A549 treated with Hydrocortisone at 1 μM for 4 hours (cell line): Measurements from ENCODE around the gene DBN1. TPM values are rescaled to one million over a fixed set of nuclear protein-coding genes. Genes with fewer than 3 reads are reported as not detected.

Source experiments
- total RNA-seq: library from RNA; stranded (reverse); fragments of 200-300 nt; extraction: Qiagen RNA extraction; gene quantifications from 5 replicates; pipeline ENCODE4 v1.2.3, GENCODE V29; 2022

The DBN1 gene
- total RNA-seq, result 54.3 to 70.9 TPM (median 65.2 TPM) in 5 replicates

DNA sequence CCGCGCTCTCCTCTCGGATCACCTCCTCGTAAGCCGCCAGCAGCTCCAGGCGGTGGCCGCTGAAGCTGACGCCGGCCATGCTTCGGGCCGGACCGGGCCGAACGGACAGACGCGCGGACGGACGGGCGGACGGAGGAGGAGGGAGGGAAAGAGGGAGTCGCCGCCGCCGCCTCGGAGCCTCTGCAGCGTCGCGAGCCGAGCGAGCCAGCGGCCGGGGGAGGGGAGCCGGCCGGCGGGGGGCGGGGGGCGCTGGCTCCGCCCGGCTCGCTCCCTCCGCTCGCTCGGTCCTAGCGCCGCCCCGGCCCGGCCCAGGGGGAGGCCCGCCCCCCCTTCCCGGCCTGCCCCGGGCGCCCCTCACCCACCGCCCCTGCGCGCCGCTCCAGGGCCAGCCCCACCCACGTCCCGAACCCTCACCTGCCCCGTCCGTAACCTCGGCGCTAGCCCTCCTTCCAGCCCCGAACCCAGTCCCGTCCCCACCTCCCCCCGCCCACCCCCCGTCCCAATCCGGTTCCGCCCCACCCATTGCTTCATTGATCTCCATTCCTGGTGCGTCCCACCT lies at the start of gene DBN1:
TSS of gene DBN1 (minus strand) at position 192 of the 559 bp plus-strand sequence. CDS start at position 79, 113 bp downstream.

DNA sequence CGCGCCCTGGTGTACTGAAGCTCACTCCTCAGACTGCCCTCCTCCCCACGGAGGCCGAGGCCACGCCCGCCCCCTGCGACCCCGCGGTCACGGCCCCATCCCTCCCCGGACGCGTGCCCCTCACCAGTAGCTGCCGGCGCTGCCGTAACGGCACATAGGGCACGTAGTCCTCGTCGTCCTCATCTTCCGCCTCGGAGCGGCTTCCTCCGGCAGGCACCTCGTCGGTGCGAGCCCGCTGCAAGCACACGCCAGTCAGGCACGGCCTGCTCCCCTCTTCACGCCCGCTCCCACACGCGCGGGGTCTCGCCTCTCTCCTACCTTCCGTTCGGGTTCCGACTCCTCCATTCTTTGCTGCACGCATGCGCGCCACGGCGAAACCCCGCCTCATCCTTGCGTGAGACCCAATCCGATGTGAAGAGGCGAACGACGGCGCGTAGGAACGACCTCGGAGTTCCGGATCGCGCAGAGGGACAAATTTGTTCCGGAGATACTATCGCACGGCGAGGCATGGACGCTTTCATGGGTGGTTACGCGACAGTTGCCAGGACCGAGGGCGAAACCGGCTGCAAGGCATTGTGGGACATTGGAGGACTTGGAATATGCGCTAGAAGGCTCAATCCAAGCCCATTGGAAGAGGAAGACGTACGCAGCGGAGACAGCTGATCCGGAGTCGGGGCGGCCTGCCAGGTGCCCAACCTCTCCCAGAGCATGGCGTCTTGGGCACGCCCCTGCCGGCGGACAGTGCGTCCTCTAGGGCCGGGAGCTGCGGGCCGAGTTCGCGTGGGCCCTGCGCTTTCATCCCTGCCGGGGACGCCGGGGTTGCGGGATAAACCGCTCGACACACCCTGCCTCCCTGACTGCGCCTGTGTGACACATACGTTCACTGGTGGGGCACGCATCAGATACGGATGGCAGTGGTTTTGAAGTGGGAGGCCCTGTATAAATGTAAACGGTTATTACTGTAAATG lies 43.5 kb upstream of the DBN1 start, which contains the start of gene DDX41:
TSS of gene DDX41 (minus strand) at position 361 of the 968 bp plus-strand sequence. CDS start at position 345, 16 bp downstream.

DNA sequence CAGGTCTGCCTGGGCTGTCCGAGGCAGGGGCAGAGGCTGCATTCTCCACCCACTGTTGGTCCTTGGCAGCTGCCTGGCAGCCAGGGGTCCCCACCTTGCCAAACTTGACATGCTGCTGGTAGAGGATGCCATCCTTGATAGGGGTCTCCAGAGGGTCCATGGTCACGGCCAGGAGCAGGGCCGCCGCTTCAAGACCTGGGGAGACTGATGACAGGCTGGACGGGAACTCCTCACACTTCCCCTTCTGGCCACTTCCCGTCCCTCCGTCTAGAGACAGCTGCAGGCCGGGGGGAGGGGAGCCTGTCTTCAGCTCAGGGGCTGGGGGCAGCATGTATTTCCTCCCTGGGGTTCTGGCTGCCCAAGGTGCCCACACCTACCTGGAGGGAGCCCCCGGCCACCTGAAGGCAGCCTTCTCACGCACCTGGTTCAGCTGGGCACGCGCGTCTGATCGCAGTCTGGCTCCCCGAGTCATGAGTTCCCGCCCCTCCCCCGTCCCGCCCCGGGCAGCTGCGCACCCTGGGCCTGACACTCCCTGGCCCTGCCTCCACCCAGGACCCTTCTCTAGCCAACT lies 36.0 kb upstream of the DBN1 start, which contains the start of gene DOK3:
TSS of gene DOK3 (minus strand) at position 446 of the 571 bp plus-strand sequence. CDS start at position 160, 286 bp downstream.

DNA sequence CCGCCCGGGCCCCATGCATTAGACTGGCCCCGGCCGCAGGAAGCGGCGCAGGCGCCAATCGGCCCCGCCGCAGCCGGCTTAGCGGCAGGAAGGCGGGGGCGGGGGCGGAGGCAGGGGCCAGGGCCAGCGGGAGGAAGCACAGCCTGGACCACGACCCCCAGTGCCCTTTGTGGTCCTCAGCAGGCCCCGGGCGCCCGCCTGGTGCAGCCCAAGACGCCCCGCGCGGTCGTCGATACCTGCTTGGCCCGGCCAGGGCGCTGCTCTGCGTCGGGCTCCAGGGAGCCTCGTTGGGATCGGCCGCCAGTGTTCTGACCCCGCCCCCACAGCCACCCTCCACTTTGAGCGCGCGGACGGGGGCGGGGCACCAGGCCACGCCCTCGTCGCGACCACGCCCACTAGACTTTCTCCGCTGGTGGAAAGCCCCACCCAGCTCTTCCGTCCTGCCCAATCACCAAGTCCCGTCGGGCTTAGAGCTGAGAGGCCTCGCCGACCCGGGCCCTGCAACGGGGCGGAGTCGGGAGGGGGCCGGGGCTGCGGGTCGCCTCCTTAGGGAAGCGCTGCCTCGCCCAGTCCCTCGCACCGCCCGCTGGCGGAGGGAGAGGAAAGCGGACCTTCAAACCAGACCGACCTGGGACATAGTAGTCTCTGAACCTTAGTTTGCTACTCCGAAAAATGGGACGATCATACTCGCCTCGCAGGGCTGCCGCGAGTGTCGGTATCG lies 24.0 kb upstream of the DBN1 start, which contains the start of gene PDLIM7:
TSS of gene PDLIM7 (minus strand) at position 313 of the 721 bp plus-strand sequence. CDS start 1,092 bp downstream, outside the sequence.

DNA sequence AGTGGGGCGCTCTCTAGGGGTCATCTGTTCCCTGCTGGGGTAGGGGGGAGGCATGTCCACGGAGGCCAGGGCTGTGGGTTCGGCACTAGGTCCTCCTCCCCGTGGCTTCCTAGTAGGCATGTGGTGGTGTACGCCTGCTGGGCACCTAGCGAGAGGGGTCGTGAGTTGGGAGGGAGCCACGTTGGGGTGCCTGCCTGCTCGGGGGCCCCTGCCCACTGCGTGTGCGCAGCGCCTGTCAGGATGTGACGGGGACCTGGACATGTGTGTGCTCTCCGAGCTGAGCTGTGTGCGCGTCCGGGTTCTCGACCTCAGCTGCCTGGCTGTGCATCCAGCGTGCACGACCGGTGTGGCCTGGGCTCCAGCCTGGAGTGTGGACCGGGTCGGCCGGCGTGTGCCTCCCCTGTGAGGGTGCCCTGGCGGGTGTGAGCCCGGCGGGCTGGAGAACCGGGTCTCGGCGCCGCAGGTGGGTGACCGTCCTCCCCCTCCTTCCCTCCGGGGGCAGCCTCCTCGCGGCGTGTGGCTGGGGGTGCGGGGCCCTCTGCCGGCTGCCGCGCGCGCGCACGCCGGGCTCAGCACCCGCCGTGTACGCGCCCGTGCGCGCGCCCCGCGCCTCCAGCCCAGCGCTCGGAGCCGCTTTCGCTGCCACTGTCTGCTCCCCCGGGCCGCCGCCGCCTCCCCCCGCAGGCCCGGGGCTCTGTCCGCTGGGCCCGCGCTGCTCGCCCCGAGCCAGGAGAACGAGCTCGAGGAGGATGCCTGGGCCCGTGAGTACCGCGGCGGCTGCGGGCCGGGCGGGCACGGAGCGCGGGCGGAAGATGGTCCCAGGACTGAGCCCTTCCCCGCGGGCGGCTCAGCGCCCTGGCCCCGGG lies 27.0 kb downstream of the DBN1 start, which contains the start of gene PRR7:
TSS of gene PRR7 (plus strand) at position 615 of the 866 bp plus-strand sequence. CDS start 8,254 bp downstream, outside the sequence.

DNA sequence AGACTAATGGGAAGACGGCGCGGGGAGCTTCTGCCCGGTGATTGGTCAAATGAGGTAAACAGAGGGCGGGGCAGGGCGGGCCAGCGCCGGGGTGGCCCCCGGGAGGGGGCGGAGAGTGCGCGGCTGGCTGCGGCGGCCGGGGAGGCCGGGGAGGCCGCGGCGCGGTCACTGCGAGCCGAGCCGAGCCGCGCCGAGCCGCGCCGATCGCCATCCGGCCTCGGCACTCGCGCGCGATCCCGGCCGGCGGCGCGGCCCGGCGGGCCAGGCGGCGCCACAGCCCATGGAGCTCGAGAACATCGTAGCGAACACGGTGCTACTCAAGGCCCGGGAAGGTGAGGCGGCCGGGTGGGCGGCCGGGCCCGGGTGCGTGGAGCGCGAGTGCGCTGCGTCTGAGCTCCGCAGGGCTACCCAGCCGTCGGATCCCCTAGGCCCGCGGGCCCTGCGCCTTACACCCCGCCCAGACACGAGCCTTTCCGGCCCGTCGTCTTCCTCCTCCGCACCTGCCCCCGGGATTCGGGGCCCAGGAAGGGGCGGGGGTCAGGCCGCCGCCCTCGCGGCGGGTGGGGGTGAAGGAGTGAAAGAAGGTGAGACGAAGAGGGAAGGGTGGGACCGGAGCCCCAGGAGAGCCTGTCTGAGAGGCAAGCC lies 46.7 kb downstream of the DBN1 start, which contains the start of gene GRK6:
TSS of gene GRK6 (plus strand) at position 111 of the 645 bp plus-strand sequence. CDS start at position 281, 170 bp downstream.

DNA sequence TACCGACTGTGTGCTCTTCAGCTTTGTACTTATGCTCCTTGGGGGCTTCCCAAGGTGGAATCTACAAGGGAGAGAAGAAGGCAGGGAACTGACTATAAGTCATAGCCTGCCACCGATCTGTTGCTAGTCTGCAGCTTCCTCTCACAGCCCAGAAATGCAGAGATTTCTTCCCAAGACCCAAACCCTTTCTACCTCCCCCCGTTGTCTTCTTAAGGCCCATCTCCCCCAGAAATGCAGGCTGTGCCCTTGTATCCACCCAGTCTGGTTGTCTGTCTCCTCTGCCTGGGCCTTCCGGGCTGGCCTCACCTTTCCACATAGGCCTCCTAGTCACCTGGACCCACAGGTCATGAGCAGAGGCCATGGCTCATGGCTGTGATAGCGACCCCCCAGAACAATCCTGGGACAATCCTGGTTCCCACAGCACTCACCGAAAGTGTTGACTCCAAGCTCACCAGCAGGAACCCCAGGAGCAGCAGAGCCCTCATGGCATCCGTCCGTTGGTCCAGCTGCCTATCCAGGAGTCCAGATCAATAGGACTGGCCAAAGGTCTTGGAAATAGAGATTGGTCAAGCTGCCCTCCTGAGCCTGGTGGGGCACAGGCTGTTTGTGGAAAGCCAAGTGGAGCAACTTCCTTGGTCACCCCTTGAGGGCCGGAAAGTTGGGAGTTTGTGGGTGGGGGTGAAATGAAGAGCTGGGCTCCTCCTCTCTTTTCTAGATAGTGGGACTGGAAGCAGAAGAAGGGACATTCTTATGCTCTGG lies 64.2 kb downstream of the DBN1 start, which contains the start of gene F12:
TSS of gene F12 (minus strand) at position 522 of the 759 bp plus-strand sequence. CDS start at position 485, 37 bp downstream.

Other genes starting within 250 kb of the DBN1 start
- gene RAB24, start 169.9 kb downstream of the DBN1 start, total RNA-seq, result 20.6 to 25.3 TPM (median 24.0 TPM) in 5 replicates
- gene PRELID1, start 169.8 kb downstream of the DBN1 start, total RNA-seq, result 270 to 377 TPM (median 369 TPM) in 5 replicates
- 11.9 to 20.1 TPM (median 18.7 TPM) in 5 replicates for gene MXD3, start 161.7 kb downstream of the DBN1 start, total RNA-seq
- gene LMAN2, start 122.0 kb downstream of the DBN1 start, total RNA-seq, result 185 to 298 TPM (median 190 TPM) in 5 replicates
- 3.0 to 5.8 TPM (median 5.6 TPM) in 5 replicates for gene RGS14, start 115.7 kb downstream of the DBN1 start, total RNA-seq
- not detected in 5 replicates for gene SLC34A1, start 89.2 kb downstream of the DBN1 start, total RNA-seq
- not detected in 5 replicates for gene PFN3, start 73.0 kb downstream of the DBN1 start, total RNA-seq
- gene F12, start 64.1 kb downstream of the DBN1 start, total RNA-seq, result 14.2 to 24.1 TPM (median 22.1 TPM) in 5 replicates
- 23.1 to 27.6 TPM (median 26.2 TPM) in 5 replicates for gene GRK6, start 47.0 kb downstream of the DBN1 start, total RNA-seq
- 11.3 to 32.8 TPM (median 30.9 TPM) in 5 replicates for gene PRR7, start 26.8 kb downstream of the DBN1 start, total RNA-seq
- gene PDLIM7, start 24.0 kb upstream of the DBN1 start, total RNA-seq, result 68.0 to 88.6 TPM (median 79.2 TPM) in 5 replicates
- 2.7 to 6.1 TPM (median 3.8 TPM) in 5 replicates for gene DOK3, start 36.2 kb upstream of the DBN1 start, total RNA-seq
- 95.4 to 135 TPM (median 109 TPM) in 5 replicates for gene DDX41, start 43.3 kb upstream of the DBN1 start, total RNA-seq
- 19.3 to 27.3 TPM (median 25.0 TPM) in 5 replicates for gene FAM193B, start 80.9 kb upstream of the DBN1 start, total RNA-seq
- gene TMED9, start 118.6 kb upstream of the DBN1 start, total RNA-seq, result 275 to 289 TPM (median 280 TPM) in 5 replicates
- gene B4GALT7, start 126.5 kb upstream of the DBN1 start, total RNA-seq, result 21.3 to 27.7 TPM (median 26.5 TPM) in 5 replicates